GM19324 (cell line): ENCODE results near the gene TP73.
A peak's percentile ranks its signal among the peaks of the same experiment; 100 is the strongest.
"Not testable (repeated sequence)": the region's sequence is repeated elsewhere in the genome, so short reads cannot be mapped to it uniquely, and the experiment has no call there.

ENCODE experiments used
- ATAC-seq: cut with Tn5 transposase; IDR thresholded peaks from one replicate; pipeline ENCODE4 v1.9.1; 2021; ENCODE audit warnings: mild to moderate bottlenecking, moderate library complexity; ENCODE audit not compliant: unreplicated experiment, low FRiP score

Gene TP73

GRCh38 chr1:3618531-3618880 is 33.8 kb upstream of the TP73 start:
- ATAC-seq = no peak

GRCh38 chr1:3618881-3619671 is 33.2 kb upstream of the TP73 start:
- ATAC-seq = no peak

- ATAC-seq = no peak
Observed at GRCh38 chr1:3620708-3621107, 31.6 kb upstream of the TP73 start.

- not testable (repeated sequence) for ATAC-seq
Observed at GRCh38 chr1:3621151-3621671, 31.1 kb upstream of the TP73 start.

GRCh38 chr1:3622102-3622501 is 30.2 kb upstream of the TP73 start:
- ATAC-seq = not testable (repeated sequence)

- ATAC-seq = no peak
Observed at GRCh38 chr1:3623441-3624199, 28.7 kb upstream of the TP73 start.

- ATAC-seq = peak; percentile 98
Observed at GRCh38 chr1:3624200-3625136, 27.8 kb upstream of the TP73 start, which contains the start of gene TPRG1L. Gene TPRG1L (plus strand): TSS chr1:3625015. CDS start chr1:3625073, 58 bp downstream.

GRCh38 chr1:3625151-3625907 is 27.0 kb upstream of the TP73 start:
- ATAC-seq = peak; percentile 7

- ATAC-seq = no peak
Observed at GRCh38 chr1:3626025-3626424, 26.3 kb upstream of the TP73 start.

GRCh38 chr1:3627515-3628253 is 24.6 kb upstream of the TP73 start:
- ATAC-seq = no peak

GRCh38 chr1:3628445-3628844 is 23.9 kb upstream of the TP73 start:
- no peak for ATAC-seq

GRCh38 chr1:3629561-3630160 is 22.7 kb upstream of the TP73 start:
- no peak for ATAC-seq

GRCh38 chr1:3630161-3630611 is 22.1 kb upstream of the TP73 start:
- no peak for ATAC-seq

GRCh38 chr1:3630914-3631313 is 21.4 kb upstream of the TP73 start:
- ATAC-seq = no peak

GRCh38 chr1:3631320-3632260 is 20.7 kb upstream of the TP73 start:
- no peak for ATAC-seq

- no peak for ATAC-seq
Observed at GRCh38 chr1:3632298-3632697, 20.0 kb upstream of the TP73 start.

- ATAC-seq = no peak
Observed at GRCh38 chr1:3632716-3633343, 19.5 kb upstream of the TP73 start.
